Smooth muscle cell (in vitro differentiated cells): Measurements from ENCODE around the gene CACNA1S. TPM values are rescaled to one million over a fixed set of nuclear protein-coding genes. Genes with fewer than 3 reads are reported as not detected.

Experiments
- DNase-seq: peaks from one replicate; lab custom pipeline; 2025; ENCODE audit not compliant: unreplicated experiment; lab: John Stamatoyannopoulos, UW
- H2AFZ ChIP-seq: fragments of 200-600 bp; sonication (generic); 2 replicates; pipeline ENCODE4 v1.6.0; 2016; ENCODE audit warnings: antibody characterized with exemption, low read depth, mild to moderate bottlenecking
- H3F3A ChIP-seq: fragments of 200-600 bp; sonication (generic); 2 replicates; pipeline ENCODE4 v1.6.0; 2017; ENCODE audit warnings: antibody characterized with exemption, low read depth
- H3K27ac ChIP-seq: fragments of 200-600 bp; sonication (generic); 2 replicates; pipeline ENCODE4 v1.5.1; 2016; ENCODE audit warnings: low read depth, mild to moderate bottlenecking
- H3K27me3 ChIP-seq: fragments of 200-600 bp; sonication (generic); 2 replicates; pipeline ENCODE4 v1.6.1; 2016; ENCODE audit warnings: low read depth, mild to moderate bottlenecking
- H3K36me3 ChIP-seq: fragments of 200-600 bp; sonication (generic); 2 replicates; pipeline ENCODE4 v1.5.1; 2016; ENCODE audit warnings: low read depth
- H3K4me1 ChIP-seq: fragments of 200-600 bp; sonication (generic); 2 replicates; pipeline ENCODE4 v1.5.1; 2016; ENCODE audit warnings: low read depth
- H3K4me2 ChIP-seq: fragments of 200-600 bp; sonication (generic); 2 replicates; pipeline ENCODE4 v1.6.0; 2016; ENCODE audit warnings: mild to moderate bottlenecking
- H3K4me3 ChIP-seq: fragments of 200-600 bp; sonication (generic); 2 replicates; pipeline ENCODE4 v1.5.1; 2016; ENCODE audit warnings: mild to moderate bottlenecking
- H3K79me2 ChIP-seq: fragments of 200-600 bp; sonication (generic); 2 replicates; pipeline ENCODE4 v1.6.0; 2016; ENCODE audit warnings: low read depth, mild to moderate bottlenecking
- H3K9ac ChIP-seq: fragments of 200-600 bp; sonication (generic); 2 replicates; pipeline ENCODE4 v1.6.0; 2016; ENCODE audit warnings: low read depth
- H3K9me3 ChIP-seq: fragments of 200-600 bp; sonication (generic); replicated peaks from 2 replicates; pipeline ENCODE4 v1.5.1; 2016; ENCODE audit warnings: low read depth
- H4K20me1 ChIP-seq: fragments of 200-600 bp; sonication (generic); 2 replicates; pipeline ENCODE4 v1.6.0; 2016; ENCODE audit warnings: low read depth
- WGBS: methylation state at CpG from one replicate; pipeline ENCODE4 v1.1.7; 2016; ENCODE audit warnings: low lambda C conversion rate; 5-methylcytosine and 5-hydroxymethylcytosine counted together
- polyA plus RNA-seq: library from polyadenylated mRNA; unstranded; fragments of >200 nt; fragmentation: Nextera tagmentation; extraction: Ambion mirVana; gene quantifications from 2 replicates; pipeline ENCODE4 v1.2.1, GENCODE V29; 2016
- total RNA-seq: library from RNA; depleted of rRNA; stranded (reverse); fragments of >200 nt; gene quantifications from 2 replicates; pipeline ENCODE4 v1.2.3, GENCODE V29; 2014
- TF ChIP-seq, protein P1 (sequence below): fragments of 200-600 bp; sonication (generic); IDR thresholded peaks from 2 replicates; pipeline ENCODE4 v1.5.1; 2017; ENCODE audit warnings: borderline replicate concordance, mild to moderate bottlenecking, antibody characterized with exemption; ENCODE audit not compliant: insufficient read depth, poor library complexity, severe bottlenecking

The CACNA1S gene
- total and polyA plus RNA-seq, 2 experiments from 2014 or later, result not detected

- Histone ChIP-seq H3K4me2 (no peak overlapping the region), H3K9ac (no peak overlapping the region), H3K79me2 (no peaks in the 10 kb centered on the region), H3K4me1 (peaks cover 8% of the 10 kb centered on the region), H4K20me1 (peaks cover 35% of the 10 kb centered on the region), H2AFZ (no peak overlapping the region), H3K9me3 (no peaks in the 10 kb centered on the region), H3K27me3 (no peaks in the 10 kb centered on the region), H3F3A (peaks cover 10% of the 10 kb centered on the region), H3K27ac (peak overlapping the region; percentile 93), H3K36me3 (no peaks in the 10 kb centered on the region), H3K4me3 (no peak overlapping the region)
- no peak for DNase-seq
- 99% methylated on average over 5 of the region's 5 CpGs for WGBS
- TF ChIP-seq, protein P1, sequence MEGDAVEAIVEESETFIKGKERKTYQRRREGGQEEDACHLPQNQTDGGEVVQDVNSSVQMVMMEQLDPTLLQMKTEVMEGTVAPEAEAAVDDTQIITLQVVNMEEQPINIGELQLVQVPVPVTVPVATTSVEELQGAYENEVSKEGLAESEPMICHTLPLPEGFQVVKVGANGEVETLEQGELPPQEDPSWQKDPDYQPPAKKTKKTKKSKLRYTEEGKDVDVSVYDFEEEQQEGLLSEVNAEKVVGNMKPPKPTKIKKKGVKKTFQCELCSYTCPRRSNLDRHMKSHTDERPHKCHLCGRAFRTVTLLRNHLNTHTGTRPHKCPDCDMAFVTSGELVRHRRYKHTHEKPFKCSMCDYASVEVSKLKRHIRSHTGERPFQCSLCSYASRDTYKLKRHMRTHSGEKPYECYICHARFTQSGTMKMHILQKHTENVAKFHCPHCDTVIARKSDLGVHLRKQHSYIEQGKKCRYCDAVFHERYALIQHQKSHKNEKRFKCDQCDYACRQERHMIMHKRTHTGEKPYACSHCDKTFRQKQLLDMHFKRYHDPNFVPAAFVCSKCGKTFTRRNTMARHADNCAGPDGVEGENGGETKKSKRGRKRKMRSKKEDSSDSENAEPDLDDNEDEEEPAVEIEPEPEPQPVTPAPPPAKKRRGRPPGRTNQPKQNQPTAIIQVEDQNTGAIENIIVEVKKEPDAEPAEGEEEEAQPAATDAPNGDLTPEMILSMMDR, result no peak
Observed at GRCh38 chr1:201141418-201141817, 29.2 kb upstream of the CACNA1S start.

DNA sequence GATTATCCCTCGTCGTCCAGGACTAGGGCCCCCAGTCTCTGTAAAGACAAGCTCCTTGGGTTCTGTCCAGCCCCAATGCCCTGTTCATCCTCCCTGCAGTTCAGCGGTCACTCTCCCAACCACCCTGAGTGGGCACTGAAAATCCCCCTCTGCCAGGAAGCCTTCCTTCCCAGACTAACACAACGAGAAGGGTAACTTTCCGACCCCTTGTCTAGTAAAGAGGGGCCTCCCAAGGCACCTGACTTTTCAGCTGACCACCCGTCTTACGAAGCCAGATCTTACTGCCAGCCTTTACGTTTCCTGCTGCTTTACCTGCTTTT, 28.7 kb upstream of the CACNA1S start:
- Histone ChIP-seq H3F3A (peaks cover 10% of the 10 kb centered on the region), H3K4me2 (peak overlapping the region; percentile 30), H2AFZ (no peak overlapping the region), H3K4me1 (peaks cover 8% of the 10 kb centered on the region), H3K4me3 (no peak overlapping the region), H3K36me3 (no peaks in the 10 kb centered on the region), H3K27me3 (no peaks in the 10 kb centered on the region), H4K20me1 (peaks cover 40% of the 10 kb centered on the region), H3K27ac (peak overlapping the region; percentile 93), H3K9me3 (no peaks in the 10 kb centered on the region), H3K79me2 (no peaks in the 10 kb centered on the region), H3K9ac (no peak overlapping the region)
- DNase-seq, result no peak
- WGBS, result 96% methylated on average over 8 of the region's 8 CpGs
- TF ChIP-seq, protein P1, result no peak

GRCh38 chr1:201140235-201140940, 28.2 kb upstream of the CACNA1S start:
- no peaks in the 10 kb centered on the region for H3K79me2 ChIP-seq
- H3F3A ChIP-seq, result peaks cover 13% of the 10 kb centered on the region
- H3K27ac ChIP-seq, result peak overlapping the region; percentile 93
- no peak for DNase-seq
- TF ChIP-seq, protein P1, result no peak
- no peaks in the 10 kb centered on the region for H3K27me3 ChIP-seq
- H3K9ac ChIP-seq, result peak overlapping the region; percentile 6
- H3K4me1 ChIP-seq, result peaks cover 8% of the 10 kb centered on the region
- peak overlapping the region; percentile 30 for H3K4me2 ChIP-seq
- no peak overlapping the region for H2AFZ ChIP-seq
- no peaks in the 10 kb centered on the region for H3K9me3 ChIP-seq
- 48% methylated on average over 10 of the region's 10 CpGs for WGBS
- H3K4me3 ChIP-seq, result no peak overlapping the region
- H3K36me3 ChIP-seq, result no peaks in the 10 kb centered on the region
- peaks cover 41% of the 10 kb centered on the region for H4K20me1 ChIP-seq

DNA sequence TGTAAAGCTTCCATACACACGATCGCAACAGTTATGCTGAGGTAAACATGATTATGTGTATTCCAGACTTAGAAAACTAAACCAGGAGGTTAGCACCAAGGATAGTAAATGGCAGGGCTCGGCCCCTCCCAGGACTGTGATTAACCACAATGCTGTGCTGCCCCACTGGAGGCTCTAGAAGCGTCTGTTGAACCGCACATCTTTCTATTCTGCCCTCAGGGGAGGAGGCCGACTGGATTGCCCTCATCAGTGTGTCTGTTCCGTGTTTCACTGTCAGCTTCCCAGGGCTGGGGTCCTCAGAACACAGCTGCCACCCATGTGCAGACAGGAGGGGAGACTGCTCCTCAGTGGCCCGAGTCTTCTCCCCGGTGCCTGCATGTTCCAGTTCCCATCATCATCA, 27.5 kb upstream of the CACNA1S start:
- Histone ChIP-seq H4K20me1 (peaks cover 41% of the 10 kb centered on the region), H3F3A (peaks cover 16% of the 10 kb centered on the region), H3K79me2 (no peaks in the 10 kb centered on the region), H3K9ac (no peak overlapping the region), H3K4me1 (peaks cover 8% of the 10 kb centered on the region), H3K9me3 (no peaks in the 10 kb centered on the region), H3K4me2 (peak overlapping the region; percentile 30), H3K36me3 (no peaks in the 10 kb centered on the region), H3K4me3 (no peak overlapping the region), H3K27ac (peak overlapping the region; percentile 93), H3K27me3 (no peaks in the 10 kb centered on the region), H2AFZ (no peak overlapping the region)
- TF ChIP-seq, protein P1, result no peak
- no peak for DNase-seq
- WGBS, result 63% methylated on average over 9 of the region's 9 CpGs
